AG10803 (cell line): ENCODE results near the gene PTPN9.

Source experiments
- DNase-seq: peaks from one replicate; pipeline ENCODE4 v3.0.0; 2010; ENCODE audit warnings: low read depth
- H3K4me3 ChIP-seq: 2 replicates; pipeline ENCODE4 v1.5.1; 2011; ENCODE audit warnings: mild to moderate bottlenecking, low read length, control low read depth
- CTCF ChIP-seq: conservative IDR thresholded peaks from 2 replicates; pipeline ENCODE4 v1.5.1; 2011; ENCODE audit warnings: mild to moderate bottlenecking, low read length, control low read depth, inconsistent platforms

The PTPN9 gene

DNA sequence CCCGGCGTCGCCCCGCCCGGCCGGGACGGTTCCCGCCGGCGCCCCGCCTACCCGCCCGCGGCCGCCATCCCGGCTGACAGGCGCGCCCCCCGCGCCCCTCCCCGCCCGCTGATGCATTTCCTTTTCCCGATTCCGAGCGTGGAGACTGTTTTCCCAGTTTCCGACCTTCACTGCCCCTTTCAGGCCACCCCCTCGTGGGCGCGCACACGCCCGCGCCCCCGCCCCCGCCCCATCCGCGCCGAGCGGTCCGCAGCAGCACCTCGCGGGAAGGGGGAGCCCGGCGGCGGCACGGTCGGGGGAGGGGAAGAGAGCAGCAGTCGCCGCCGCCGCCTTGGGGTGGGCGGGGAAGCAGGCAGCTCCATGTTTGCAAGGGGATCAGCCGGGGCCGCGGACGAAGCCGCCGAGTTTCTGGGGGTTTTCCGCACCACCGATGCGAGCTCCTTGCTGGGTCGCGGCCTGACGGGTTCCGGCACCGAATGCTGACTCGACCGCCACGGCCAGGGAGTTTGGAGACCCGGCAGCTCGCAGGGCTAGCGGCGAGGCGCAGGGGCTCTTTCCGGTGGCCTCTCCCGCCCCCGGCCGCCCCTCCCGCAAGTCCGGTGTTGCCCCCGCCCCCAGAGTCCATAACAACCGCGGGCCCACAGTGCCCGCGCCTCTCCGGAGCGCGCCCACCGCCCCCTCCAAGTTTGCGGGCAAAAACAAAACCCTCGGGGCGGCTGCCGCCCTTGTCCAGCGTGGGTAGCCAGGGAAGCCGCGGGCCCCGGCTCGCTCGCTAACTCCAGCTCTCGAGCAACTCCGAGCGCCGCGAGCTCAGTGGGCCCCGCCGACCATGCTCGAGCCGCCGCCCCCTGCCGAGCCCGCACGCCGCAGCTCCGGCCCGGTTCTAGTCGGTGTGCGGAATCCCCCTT, 124.4 kb downstream of the PTPN9 start:
- peak; percentile 71 for DNase-seq
- TF ChIP-seq CTCF = no peak
- peak overlapping the region; percentile 88 for H3K4me3 ChIP-seq

GRCh38 chr15:75453703-75454470, 125.2 kb downstream of the PTPN9 start:
- DNase-seq = peak; percentile 100
- no peak for TF ChIP-seq CTCF
- peak overlapping the region; percentile 88 for H3K4me3 ChIP-seq

DNA sequence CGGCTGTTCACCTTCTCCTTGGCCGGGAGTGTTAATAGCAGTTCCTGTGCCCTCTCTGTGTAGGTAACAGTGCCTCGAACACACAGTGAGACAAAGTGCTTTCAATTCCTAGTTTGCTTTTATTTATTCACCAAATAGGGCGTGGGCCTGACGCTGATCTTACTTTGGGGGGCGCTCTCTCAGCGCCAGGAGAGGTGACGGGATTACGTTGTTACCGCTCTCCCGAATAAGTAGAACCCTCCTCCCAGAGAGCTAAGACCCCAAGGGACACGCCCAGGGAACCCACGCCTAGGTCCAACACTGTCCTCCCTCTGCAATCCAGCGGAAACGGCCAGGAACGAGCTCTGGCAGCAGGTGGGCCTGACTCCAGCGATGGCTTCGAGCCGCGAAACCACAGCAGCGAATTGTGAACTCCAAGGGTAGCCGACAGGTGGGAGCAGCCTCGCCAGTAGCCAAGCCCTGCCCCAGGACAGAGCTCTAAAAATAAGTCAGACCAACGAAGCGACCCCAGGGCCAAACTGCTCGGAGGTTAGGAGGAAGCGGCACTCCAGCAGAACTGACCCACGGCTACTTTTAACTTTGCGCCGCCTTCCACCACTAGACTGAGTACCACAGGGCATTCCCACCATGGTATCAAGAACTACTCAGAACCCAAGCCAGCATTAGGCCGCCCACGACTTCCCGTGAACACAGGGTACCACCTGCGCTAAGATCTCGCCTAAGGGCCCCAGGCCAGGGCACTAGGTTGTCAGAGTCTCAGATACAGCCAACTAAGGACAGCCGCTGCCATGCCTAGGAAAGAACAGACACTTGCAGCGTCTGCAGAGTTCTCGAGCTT, 126.0 kb downstream of the PTPN9 start:
- no peak; the same call in 1 of the 2 replicates for TF ChIP-seq CTCF
- peak; percentile 17 for DNase-seq
- peak overlapping the region; percentile 76 for H3K4me3 ChIP-seq

DNA sequence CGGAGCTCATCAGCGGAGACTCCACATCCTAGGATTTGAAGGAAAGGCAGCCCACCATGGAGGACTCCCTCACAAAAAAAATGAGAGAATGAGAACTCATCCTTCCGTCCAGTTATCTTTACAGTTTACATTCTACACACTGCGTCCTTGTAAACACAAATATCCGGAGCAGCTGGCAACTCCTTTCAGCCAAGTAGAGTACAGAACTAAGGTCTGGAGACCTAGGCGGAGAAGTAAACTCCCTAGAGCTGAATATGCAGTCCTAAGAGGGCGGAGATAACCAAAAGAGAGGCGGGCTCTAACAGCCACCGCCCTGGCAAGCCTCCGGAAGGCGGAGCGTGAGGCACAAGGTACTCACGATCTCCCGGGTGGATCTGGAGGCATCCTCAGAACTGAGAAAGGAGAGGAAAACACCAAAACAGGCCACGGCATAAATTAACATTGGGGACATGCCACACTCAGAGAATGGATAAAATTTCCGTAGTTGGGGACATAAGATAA, 126.7 kb downstream of the PTPN9 start:
- peak; percentile 79 for DNase-seq
- peak overlapping the region; percentile 76 for H3K4me3 ChIP-seq
- no peak for TF ChIP-seq CTCF

DNA sequence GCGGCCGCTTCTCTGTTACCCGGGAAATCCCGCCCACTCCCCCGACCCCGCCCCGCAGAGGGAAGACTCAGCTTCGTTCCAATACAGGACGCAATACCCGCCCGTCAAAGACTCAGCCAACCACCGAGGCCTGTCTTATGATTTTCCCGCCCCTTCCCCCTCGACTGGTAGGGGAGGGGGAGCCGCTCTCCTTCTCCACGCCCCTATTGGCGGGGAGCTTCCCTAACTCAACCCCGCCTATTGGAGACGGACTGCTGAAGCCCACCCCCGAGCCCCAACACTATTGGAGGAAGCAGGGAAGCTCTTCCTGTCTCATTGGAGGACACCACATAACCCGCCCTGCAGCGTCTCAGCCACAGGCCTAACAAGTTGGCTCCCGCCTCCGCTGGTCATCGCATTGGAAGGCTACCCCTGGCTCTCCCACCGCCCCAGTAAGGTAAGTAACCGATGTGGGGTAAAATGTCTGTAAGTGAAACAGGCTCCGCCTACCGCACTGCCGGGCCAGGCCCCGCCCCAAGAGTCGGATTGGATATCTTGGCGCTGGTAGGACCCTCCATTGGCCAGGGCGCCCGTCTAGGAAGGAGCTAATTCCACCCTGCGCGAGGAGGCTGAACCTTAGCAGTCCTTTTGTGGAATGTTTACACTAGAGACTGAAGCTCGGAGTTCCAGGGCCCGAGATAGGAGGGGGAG, 127.3 kb downstream of the PTPN9 start, which contains the start of gene SIN3A:
Gene SIN3A (minus strand): TSS at position 17 of the 690 bp plus-strand sequence. CDS start 21,315 bp downstream, outside the sequence.
- H3K4me3 ChIP-seq = peak within 1 kb of the TSS; percentile 95
- peak; percentile 100 for DNase-seq
- TF ChIP-seq CTCF = no peak

- no peak for DNase-seq
Observed at GRCh38 chr15:75451202-75451673, 127.9 kb downstream of the PTPN9 start.

More at GRCh38 chr15:75451202-75451673, 127.9 kb downstream of the PTPN9 start:
- TF ChIP-seq CTCF = no peak
- peak overlapping the region; percentile 95 for H3K4me3 ChIP-seq
